HG03139 (cell line): ENCODE results near the gene EYS.
"Not testable (repeated sequence)": the region's sequence is repeated elsewhere in the genome, so short reads cannot be mapped to it uniquely, and the experiment has no call there.

Source experiments
- ATAC-seq: cut with Tn5 transposase; IDR thresholded peaks from one replicate; pipeline ENCODE4 v1.9.1; 2021; ENCODE audit not compliant: unreplicated experiment

The EYS gene

GRCh38 chr6:63935732-63936131 lies 1771.3 kb downstream of the EYS start:
- no peak for ATAC-seq

- not testable (repeated sequence) for ATAC-seq
Observed at GRCh38 chr6:63933948-63934347, 1773.1 kb downstream of the EYS start.

DNA sequence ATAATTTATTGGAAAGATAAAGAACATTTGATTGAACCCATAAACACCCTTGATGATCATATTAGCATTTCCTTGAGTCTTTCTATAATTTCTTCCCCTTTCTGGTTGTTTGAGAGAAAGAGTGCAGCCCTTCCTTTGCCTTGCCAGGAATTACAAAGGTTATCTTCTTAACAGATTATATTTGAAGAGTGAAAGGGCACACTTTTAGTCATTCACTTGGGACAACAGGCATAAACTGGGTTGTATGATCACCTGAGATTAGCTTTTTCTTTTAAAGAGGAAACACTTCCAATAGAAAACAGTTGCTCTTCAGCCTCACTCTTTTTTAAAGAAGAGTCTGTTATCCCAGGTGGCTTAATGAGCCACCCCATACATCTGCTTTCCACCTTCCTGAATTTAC lies 1776.2 kb downstream of the EYS start:
- no peak for ATAC-seq

DNA sequence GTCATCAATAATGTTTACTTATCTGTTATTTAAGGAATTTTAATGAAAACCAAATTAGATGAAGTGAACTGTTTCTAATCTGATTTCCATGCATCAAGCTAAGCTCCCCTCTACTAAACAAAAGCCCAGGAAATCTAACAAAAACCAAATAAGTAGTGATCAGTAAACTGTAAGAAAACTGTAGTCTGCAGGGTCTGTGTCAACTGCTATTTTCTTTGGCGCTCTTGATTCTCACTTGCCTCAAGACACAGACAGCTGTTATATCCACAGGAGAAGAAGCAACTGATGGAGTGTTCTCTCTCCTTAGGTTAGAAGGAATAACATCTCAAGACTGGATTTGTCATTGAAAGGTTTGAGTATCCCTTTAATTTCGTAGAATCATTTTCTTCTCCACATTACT lies 1777.9 kb downstream of the EYS start:
- no peak for ATAC-seq

DNA sequence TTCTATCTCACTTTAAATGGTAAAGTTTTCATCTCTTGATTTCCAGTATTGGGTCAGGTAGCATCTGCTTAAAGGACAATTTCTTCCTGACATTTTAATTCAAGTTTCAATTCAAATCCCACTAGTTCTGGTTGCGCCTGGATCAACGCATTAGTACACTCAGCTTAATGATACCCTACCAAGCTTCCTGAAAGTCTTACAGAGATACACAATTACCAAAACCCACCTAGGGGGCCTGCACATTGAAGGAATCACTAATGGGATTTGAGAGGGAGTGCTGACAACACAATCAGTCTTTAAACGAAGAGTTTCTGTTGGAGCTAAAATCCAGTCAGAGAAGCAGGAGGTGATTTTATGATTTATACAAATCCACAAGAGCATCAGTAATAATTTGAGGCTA lies 1778.4 kb downstream of the EYS start:
- ATAC-seq, result no peak

- ATAC-seq, result no peak
Observed at GRCh38 chr6:63926950-63927927, 1779.8 kb downstream of the EYS start.

DNA sequence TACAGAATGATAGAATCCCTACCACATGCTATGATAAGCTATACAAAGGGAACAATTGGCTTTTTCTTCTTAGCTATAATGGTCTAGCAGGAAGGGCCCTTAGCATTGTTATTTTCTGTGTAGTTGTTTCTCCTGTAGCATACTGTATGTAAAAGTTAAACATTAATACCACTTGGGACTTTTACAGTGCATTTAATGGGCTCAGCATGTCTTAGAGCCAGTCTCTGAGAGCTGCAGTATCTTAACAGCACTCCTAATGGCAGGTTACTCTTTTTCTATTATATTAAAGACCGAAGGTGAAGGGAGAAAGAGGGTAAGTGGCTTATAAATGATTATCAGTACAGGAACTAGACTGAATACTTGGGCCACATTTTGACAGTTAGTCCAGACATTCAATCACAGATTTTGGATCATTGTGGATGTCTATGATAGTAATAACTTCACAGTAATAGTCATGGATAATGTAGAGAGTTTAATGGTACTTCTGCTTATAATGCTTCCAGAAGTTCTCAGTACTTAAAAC lies 1780.7 kb downstream of the EYS start:
- no peak for ATAC-seq

DNA sequence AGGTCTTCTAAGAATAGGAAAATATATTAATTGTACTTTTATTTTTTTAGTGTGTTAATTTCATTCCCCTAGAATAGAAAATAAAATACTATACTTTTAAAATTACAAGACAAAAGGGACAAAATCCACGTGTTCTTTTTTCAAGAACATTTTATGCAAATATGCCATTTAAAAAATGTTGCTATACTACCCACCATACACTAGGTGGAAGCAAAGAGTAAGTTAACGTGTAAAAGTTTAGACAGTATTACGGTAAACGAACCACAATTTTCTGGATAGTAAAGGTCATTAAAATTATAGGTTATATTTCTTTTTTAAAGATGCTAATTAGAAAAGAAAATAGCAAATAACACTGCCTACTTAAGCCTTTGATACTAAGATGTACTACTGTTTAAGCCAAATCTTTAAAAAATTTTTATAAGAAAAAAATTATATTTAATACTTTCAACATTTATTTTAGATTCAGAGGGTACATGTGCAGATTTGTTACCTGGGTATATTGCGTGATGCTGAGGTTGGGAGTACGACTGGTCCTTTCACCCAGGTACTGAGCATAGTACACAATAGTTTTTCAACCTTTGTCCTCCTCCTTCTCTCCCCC lies 1783.8 kb downstream of the EYS start:
- peak; percentile 70 for ATAC-seq

- no peak for ATAC-seq
Observed at GRCh38 chr6:63919556-63920110, 1787.4 kb downstream of the EYS start.

GRCh38 chr6:63912887-63913286 lies 1794.1 kb downstream of the EYS start:
- no peak for ATAC-seq

DNA sequence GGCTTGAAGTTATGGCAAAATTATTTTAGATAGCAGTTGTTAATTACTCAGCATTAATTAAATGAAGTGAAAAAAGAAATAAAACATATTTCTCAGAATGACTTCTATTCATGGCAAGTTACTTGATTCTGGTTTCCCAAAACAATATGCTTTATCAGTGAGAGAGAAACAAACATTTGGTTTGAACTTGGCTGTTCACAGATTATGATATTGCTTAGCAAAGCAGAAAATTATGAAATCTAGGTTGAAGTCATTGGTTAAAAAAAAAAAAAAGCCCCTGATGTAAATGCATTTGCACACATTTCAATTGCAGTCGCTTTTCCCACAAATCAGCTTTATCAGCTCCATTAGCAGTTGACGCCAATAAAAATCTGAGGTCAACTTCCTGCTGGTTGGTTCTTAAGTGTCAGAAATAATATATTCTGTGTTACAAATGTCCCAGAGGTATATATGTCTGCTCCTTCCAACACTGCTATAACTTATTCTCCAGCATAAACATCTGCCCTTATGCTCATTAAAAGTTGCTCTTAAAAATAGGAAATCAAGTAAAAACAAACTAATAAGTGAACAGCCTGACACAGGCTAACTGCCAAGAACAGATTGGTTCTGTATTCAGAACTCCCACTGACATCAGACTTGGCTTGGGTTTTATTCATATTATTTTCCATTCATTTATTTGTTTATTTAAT lies 1796.0 kb downstream of the EYS start:
- no peak for ATAC-seq

DNA sequence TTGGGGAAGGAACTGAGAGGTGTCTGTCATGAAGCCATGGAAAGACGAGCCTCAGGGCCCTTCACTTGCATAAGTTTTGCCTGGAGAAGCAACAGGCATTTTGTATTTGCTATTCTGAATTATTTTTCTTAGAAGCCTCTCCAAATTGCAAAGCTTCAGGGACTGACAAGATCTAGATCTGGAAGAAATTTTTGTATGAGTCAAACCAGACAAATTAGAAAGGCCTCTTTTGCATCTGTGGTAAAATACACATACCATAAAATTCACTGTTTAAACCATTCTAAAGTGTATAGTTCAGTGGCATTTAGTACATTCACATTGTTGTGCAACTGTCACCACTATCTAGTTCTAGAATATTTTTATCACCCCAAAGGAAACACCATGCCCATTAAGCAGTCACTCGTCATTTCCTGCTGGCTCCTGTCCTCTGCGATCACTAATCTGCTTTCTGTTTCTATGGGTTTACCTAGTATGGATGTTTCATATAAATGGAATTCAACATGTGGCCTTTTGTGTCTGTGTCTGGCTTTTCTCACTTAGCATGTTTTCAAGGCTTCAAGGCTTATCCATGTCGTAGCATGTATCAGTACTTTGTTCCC lies 1802.3 kb downstream of the EYS start:
- peak; percentile 68 for ATAC-seq

- no peak for ATAC-seq
Observed at GRCh38 chr6:63899550-63899949, 1807.5 kb downstream of the EYS start.

DNA sequence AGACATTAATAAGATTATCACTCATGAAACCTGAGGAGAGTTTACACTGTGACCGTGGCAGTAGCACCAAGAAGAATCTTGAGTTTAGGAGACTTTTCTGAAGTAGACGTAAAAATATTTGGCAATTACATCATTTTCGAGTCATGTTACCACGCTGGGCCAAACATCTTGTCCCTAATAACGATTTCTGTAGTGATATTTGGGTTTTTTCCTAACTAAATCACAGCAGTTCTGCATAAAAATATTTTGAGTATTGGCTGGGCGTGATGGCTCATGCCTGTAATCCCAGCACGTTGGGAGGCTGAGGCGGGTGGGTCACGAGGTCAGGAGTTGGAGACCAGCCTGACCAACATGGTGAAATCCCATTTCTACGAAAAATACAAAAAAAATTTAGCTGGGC lies 1809.1 kb downstream of the EYS start:
- no peak for ATAC-seq

- ATAC-seq, result no peak
Observed at GRCh38 chr6:63897459-63897858, 1809.6 kb downstream of the EYS start.

DNA sequence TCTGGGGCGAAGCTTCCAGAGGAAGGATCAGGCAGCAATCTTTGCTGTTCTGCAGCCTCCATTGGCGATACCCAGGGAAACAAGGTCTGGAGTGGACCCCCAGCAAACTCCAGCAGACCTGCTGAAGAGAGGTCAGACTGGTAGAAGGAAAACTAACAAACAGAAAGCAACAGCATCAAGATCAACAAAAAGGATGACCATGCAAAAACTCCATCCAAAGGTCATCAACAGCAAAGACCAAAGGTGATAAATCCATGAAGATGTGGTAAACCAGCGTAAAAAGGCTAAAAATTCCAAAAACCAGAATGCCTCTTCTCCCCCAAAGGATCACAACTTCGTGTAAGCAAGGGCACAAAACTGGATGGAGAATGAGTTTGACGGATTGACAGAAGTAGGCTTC lies 1818.6 kb downstream of the EYS start:
- ATAC-seq, result no peak

DNA sequence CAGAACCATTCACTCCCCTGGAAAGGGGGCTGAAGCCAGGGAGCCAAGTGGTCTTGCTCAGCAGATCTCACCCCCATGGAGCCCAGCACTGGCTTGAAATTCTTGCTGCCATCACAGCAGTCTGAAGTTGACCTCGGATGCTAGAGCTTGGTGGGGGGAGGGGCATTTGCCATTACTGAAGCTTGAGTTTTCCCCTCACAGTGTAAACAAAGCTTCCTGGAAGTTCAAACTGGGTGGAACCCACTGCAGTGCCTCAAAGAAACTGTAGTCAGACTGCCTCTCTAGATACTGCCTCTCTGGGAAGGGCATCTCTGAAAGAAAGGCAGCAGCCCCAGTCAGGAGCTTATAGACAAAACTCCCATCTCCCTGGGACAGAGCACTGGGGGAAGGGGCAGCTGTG lies 1819.2 kb downstream of the EYS start:
- ATAC-seq, result not testable (repeated sequence)

DNA sequence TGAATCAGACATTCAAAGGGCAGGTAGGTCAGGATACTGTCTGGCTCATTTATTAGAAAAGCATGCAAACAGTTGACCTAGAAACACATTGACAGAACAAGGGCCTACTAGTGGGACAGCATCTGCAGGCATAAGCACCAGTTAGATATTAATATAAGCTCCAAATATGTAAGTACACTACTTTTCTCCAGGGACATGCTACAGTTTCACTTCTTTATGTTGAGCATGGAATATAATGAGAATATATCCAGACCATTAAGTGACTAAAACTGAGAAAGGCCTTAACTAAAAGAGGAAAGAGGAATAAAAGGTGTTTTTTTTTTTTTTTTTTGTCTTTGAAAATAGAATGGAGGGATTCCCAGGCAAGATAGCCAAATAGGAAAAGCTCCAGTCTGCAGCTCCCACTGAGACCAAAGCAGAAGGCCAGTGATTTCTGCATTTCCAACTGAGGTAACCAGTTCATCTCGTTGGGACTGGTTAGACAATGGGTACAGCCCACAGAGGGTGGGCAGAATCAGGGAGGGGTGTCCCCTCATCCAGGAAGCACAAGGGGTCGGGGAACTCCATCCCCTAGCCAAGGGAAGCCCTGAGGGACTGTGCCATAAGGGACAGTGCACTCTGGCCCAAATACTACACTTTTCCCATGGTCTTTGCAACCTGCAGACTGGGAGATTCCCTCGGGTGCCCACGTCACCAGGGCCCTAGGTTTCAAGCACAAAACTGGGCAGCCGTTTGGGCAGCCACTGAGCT lies 1819.8 kb downstream of the EYS start:
- no peak for ATAC-seq

GRCh38 chr6:63886341-63886740 lies 1820.7 kb downstream of the EYS start:
- ATAC-seq, result no peak

DNA sequence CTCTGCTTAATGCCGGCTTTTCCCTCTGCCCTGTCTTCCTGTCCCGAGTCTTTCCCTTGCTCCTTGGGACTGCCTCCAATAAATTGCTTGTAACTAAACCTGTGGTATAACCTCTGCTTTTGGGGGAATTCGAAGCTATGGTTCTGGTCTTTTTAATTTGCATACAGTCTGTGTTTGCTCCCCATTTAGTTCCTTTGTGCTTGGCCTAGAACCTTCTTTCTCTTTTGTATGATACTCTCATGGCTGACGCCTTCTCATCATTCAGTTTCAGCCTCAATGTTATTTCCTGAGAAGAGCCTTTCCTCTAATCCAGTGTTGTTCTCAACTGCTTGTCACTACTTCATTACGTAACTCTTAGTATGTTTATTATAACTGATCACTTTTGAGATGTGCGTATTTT lies 1823.4 kb downstream of the EYS start:
- no peak for ATAC-seq
